Natural killer cell (primary cell): ENCODE measurements around the gene BARX1. TPM values are rescaled to one million over a fixed set of nuclear protein-coding genes. Genes with fewer than 3 reads are reported as not detected.

ENCODE experiments used
- ATAC-seq, 3 donors: fragments of 150-1000 bp in 2 of 3; fragments of 200-7000 bp in 1 of 3; cut with Tn5 transposase; 1 replicate in 1 of 3; 2 replicates in 2 of 3; pipeline ENCODE4 v1.10.0; 2021; ENCODE audit warnings: mild to moderate bottlenecking in 2 of 3, moderate library complexity in 2 of 3
- DNase-seq, 2 donors: peaks; one replicate each; pipeline versions ENCODE4 v3.0.0 to v3.0.0-alpha.2; 2013 to 2021; ENCODE audit warnings: mixed read lengths in 1 of 2
- H3K27ac ChIP-seq: one replicate; pipeline ENCODE4 v1.5.1; 2013; ENCODE audit warnings: mild to moderate bottlenecking, low read length
- H3K27me3 ChIP-seq: one replicate; pipeline ENCODE4 v1.6.1; 2013; ENCODE audit warnings: low read length; ENCODE audit not compliant: control insufficient read depth, insufficient read depth
- H3K36me3 ChIP-seq: one replicate; pipeline ENCODE4 v1.6.1; 2013; ENCODE audit warnings: low read length; ENCODE audit not compliant: control insufficient read depth, insufficient read depth
- H3K4me1 ChIP-seq: one replicate; pipeline ENCODE4 v1.6.1; 2013; ENCODE audit warnings: low read length; ENCODE audit not compliant: control insufficient read depth, insufficient read depth
- H3K4me3 ChIP-seq: one replicate; pipeline ENCODE4 v1.5.1; 2013; ENCODE audit warnings: low read length
- H3K9me3 ChIP-seq: one replicate; pipeline ENCODE4 v1.6.1; 2013; ENCODE audit warnings: low read length; ENCODE audit not compliant: control insufficient read depth, insufficient read depth
- H3K27ac Mint-ChIP-seq, 2 donors: one replicate each; pipeline ENCODE4 v1.8.0; 2022; ENCODE audit warnings: mild to moderate bottlenecking in 2 of 2, mixed read lengths in 2 of 2, moderate library complexity in 1 of 2
- H3K27me3 Mint-ChIP-seq, 2 donors: one replicate each; pipeline ENCODE4 v1.8.0; 2022; ENCODE audit warnings: low read depth in 2 of 2, mixed read lengths in 2 of 2
- H3K36me3 Mint-ChIP-seq: one replicate; pipeline ENCODE4 v1.8.0; 2022; ENCODE audit warnings: mixed read lengths
- H3K4me1 Mint-ChIP-seq, 2 donors: one replicate each; pipeline ENCODE4 v1.8.0; 2022; ENCODE audit warnings: mixed read lengths in 2 of 2
- H3K4me3 Mint-ChIP-seq: one replicate; pipeline ENCODE4 v1.8.0; 2022; ENCODE audit warnings: mild to moderate bottlenecking, moderate library complexity, mixed read lengths
- H3K9me3 Mint-ChIP-seq, 2 donors: one replicate each; pipeline ENCODE4 v1.8.0; 2022; ENCODE audit warnings: mixed read lengths in 2 of 2
- WGBS: methylation state at CpG from one replicate; pipeline ENCODE4 v1.1.7; 2013; ENCODE audit warnings: missing lambda C conversion rate; ENCODE audit not compliant: insufficient coverage; 5-methylcytosine and 5-hydroxymethylcytosine counted together
- intact Hi-C: fragments of 100-400 bp; cut with micrococcal nuclease; formaldehyde crosslinking; loops from one replicate; pipeline ENCODE4 v1.14.2; 2022
- total RNA-seq, 4 donors: library from RNA; stranded (reverse); fragments of 120-200 nt in 1 of 4; gene quantifications; one replicate each; pipeline versions ENCODE4 v1.2.3 to v1.2.4, GENCODE V29; 2013 to 2022
- TF ChIP-seq, protein P1 (sequence below): fragments of 200-600 bp; IDR thresholded peaks from one replicate; pipeline ENCODE4 v1.8.0; 2022; ENCODE audit warnings: antibody characterized with exemption

Gene BARX1
- total RNA-seq, 3 donors from 2014 or later (not counting 1 experiment from before 2014, with no cell fraction given) = not detected

DNA sequence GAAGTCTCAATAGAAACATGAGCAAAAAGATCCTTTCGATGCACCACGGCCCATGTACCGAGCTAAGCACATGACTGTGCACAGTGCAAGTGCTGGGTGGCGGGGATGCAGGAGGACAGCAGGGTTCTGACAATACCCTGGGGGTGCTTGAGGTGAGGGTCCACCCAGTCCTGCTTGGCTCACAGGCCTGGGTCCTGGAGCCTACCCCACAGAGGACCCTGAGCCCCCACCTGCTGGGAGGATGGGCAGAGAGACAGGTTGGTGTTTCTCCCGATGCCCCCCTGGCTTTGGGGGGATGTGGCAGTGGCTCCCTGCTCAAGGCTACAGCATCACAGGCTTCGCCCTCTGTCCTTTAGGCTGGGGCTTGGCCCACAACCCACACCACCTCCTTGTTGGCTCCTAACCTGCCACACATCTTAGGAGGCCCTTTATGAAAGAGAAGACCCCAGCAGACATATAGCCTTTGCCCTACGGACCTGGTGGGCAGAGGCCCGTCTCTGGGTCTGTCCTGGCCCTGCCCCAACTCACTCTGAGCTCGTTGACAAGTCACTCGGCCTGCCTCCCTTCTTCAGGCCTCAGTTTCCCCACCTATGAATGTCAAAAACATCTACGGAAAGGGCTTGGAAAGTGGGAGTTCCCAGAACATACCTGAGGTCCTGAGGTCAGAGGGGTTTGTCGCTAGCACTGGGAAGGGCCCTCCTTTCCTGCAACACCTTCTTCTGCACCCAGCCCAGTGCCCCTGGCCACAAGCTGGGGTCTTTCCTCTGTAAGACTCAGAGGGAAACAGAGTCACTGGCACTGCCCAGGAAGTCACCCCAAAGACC, 50.3 kb downstream of the BARX1 start:
- ATAC-seq (no peak), DNase-seq (no peak)
- intact Hi-C loops = no loop called here
- Mint-ChIP-seq H3K4me3 (no peak overlapping the region), H3K4me1 (peaks cover 0 to 5% of the 10 kb centered on the region in 2 donors), H3K9me3 (no peaks in the 10 kb centered on the region), H3K27ac (no peak overlapping the region), H3K27me3 (peaks cover 10 to 15% of the 10 kb centered on the region in 2 donors), H3K36me3 (no peaks in the 10 kb centered on the region)
- WGBS = 84% methylated on average over 12 of the region's 12 CpGs
- H3K27me3 ChIP-seq = no peaks in the 10 kb centered on the region
- no peaks in the 10 kb centered on the region for H3K4me1 ChIP-seq
- no peak overlapping the region for H3K4me3 ChIP-seq
- H3K36me3 ChIP-seq = no peaks in the 10 kb centered on the region
- no peaks in the 10 kb centered on the region for H3K9me3 ChIP-seq
- H3K27ac ChIP-seq = no peak overlapping the region
- TF ChIP-seq, protein P1, sequence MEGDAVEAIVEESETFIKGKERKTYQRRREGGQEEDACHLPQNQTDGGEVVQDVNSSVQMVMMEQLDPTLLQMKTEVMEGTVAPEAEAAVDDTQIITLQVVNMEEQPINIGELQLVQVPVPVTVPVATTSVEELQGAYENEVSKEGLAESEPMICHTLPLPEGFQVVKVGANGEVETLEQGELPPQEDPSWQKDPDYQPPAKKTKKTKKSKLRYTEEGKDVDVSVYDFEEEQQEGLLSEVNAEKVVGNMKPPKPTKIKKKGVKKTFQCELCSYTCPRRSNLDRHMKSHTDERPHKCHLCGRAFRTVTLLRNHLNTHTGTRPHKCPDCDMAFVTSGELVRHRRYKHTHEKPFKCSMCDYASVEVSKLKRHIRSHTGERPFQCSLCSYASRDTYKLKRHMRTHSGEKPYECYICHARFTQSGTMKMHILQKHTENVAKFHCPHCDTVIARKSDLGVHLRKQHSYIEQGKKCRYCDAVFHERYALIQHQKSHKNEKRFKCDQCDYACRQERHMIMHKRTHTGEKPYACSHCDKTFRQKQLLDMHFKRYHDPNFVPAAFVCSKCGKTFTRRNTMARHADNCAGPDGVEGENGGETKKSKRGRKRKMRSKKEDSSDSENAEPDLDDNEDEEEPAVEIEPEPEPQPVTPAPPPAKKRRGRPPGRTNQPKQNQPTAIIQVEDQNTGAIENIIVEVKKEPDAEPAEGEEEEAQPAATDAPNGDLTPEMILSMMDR = no peak

DNA sequence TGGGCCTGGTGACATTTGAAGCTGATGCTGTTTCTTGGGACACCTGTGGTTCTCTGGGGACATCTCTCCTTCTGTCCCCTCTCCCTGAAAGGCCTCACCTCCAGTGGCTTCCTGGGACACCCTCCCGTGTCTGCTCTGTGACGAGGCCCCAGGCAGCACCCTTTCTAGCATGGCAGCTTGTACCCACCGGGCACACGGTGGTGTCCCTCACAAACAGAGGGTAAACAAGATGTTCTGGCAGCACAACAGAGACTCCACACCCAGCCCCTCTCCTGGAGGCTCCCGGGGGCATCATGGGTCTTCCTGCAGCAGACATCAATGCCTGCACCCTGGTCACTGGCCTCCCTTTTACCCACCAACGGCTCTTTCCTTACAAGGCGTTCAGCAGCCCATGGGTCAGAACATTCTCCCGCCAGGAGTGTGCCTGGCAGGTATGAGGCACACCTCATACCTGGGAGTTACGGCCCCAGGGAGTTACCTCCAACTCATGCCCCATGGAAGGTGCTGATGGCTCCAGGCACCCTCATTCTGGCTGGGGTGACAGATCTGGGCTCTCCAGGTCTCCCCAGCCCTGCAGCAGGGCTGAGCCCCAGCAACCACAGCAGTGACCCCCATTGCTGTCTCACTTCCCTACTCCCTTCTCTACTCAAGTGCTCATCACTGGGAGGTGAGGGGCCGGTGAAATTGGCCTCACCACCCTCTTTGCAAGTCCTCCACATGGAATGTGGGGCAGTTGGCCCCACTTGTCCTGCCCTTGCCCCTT, 51.1 kb downstream of the BARX1 start:
- no peak overlapping the region for H3K27ac Mint-ChIP-seq
- no peaks in the 10 kb centered on the region for H3K36me3 ChIP-seq
- no peaks in the 10 kb centered on the region for H3K9me3 Mint-ChIP-seq
- no peak for ATAC-seq
- no peak overlapping the region for H3K27ac ChIP-seq
- TF ChIP-seq, protein P1 = no peak
- H3K27me3 Mint-ChIP-seq = peaks cover 9 to 11% of the 10 kb centered on the region in 2 donors
- H3K27me3 ChIP-seq = no peaks in the 10 kb centered on the region
- no peak for DNase-seq
- peaks cover 0 to 5% of the 10 kb centered on the region in 2 donors for H3K4me1 Mint-ChIP-seq
- no peaks in the 10 kb centered on the region for H3K9me3 ChIP-seq
- intact Hi-C loops = no loop called here
- H3K36me3 Mint-ChIP-seq = no peaks in the 10 kb centered on the region
- H3K4me3 ChIP-seq = no peak overlapping the region
- H3K4me3 Mint-ChIP-seq = no peak overlapping the region
- 79% methylated on average over 10 of the region's 10 CpGs for WGBS
- H3K4me1 ChIP-seq = no peaks in the 10 kb centered on the region

DNA sequence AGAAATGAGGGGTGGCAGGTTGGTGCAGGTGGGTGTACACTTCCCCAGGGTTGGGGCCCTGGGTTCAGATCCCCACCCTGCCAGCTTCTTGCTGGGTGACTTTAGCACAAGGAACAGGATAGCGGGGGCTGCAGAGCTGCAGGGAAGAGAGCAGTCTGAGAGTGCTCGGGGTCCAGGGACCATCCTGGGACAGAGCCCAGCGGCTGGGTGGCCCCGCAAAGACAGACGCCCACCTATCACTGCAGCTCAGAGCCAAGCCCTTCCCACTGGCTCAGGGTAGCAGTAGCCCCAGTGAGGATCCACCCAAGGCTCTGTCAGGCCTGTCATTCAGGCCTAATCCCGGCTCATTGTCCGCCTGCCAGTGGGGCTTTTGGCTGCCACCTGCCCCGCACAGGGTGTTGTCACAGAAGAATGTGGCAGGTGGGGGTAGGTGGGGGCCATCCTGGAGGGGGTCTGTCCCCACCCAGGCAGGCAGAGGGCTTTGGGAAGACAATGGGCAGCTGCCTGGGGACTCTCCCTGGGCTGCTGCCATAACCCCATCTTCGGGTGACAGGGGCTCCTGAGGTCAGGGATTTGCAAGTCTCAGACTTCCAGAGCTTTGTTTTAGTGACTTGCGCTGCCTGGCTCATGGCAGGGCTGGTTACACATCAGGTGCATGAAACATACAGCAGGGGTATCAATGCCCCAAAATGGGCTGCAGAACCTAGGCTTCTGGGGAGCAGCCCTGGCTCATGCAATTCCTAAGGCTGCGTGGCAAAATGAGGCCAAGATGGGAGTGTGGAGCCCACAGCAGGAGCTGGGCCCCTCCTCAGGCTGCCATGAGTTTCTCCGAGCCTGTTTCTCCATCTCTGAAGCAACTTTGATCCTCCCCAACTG, 52.1 kb downstream of the BARX1 start:
- 87% methylated on average over 12 of the region's 12 CpGs for WGBS
- no peak overlapping the region for H3K4me3 Mint-ChIP-seq
- ATAC-seq (no peak), DNase-seq (no peak)
- no peaks in the 10 kb centered on the region for H3K4me1 ChIP-seq
- H3K27me3 ChIP-seq = no peaks in the 10 kb centered on the region
- no peaks in the 10 kb centered on the region for H3K9me3 Mint-ChIP-seq
- no peak overlapping the region for H3K4me3 ChIP-seq
- TF ChIP-seq, protein P1 = no peak
- H3K36me3 ChIP-seq = no peaks in the 10 kb centered on the region
- H3K9me3 ChIP-seq = no peaks in the 10 kb centered on the region
- H3K36me3 Mint-ChIP-seq = no peaks in the 10 kb centered on the region
- peaks cover 0 to 9% of the 10 kb centered on the region in 2 donors for H3K4me1 Mint-ChIP-seq
- no peak overlapping the region for H3K27ac ChIP-seq
- H3K27me3 Mint-ChIP-seq = peaks cover 7% of the 10 kb centered on the region in 2 donors
- intact Hi-C loops = no loop called here
- H3K27ac Mint-ChIP-seq = no peak overlapping the region
